Measurements from ENCODE around the gene PRSS57.

Gene PRSS57

DNA sequence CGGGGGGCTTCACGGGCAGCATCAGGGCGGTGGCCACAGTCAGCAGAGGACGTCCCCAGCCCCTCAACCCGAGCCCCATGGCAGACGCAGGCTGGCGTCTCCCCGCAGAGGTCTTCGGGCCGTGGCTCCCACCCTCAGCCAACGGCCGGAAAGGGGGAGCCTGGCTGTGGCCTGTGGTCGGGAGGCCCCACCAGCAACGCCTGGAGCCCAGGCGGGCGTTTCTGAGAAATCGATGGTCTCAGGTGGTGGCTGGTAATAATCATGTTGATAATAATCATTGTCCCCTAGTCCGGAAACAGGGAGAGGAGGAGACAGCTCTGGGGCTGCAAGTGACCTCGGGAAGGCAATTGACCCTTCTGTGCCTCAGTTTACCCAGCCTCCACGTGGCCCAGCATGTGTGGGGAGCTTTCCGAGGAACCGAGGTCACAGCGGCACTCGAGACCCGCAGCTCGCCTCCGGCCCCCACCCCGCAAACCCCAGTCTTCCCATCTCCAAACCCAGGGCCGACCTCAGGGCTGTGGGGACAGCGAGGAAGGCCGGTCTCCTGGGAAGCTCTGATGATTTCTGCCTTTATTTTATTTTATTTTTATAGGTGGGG lies at the start of gene PRSS57:
TSS of gene PRSS57 (minus strand) at position 101 of the 598 bp plus-strand sequence. CDS start at position 79, 22 bp downstream.
- TF ChIP-seq ZNF8 (CRISPR knock-in tag; IDR thresholded peaks at IDR 0.05) = no peak
- TF ChIP-seq CSDC2 (CRISPR knock-in tag; IDR thresholded peaks at IDR 0.05) = no peak
- TF ChIP-seq ZFP3 (CRISPR knock-in tag; IDR thresholded peaks at IDR 0.05) = no peak
- TF ChIP-seq TCF4 (CRISPR knock-in tag; IDR thresholded peaks at IDR 0.05; ENCODE audit: borderline replicate concordance) = no peak
- TF ChIP-seq GLIS3 (CRISPR knock-in tag; IDR thresholded peaks at IDR 0.05) = no peak
- no peak for TF ChIP-seq ZC3H10 (CRISPR knock-in tag; IDR thresholded peaks at IDR 0.05)
- no peak for TF ChIP-seq ZFP30 (CRISPR knock-in tag; IDR thresholded peaks at IDR 0.05)
- TF ChIP-seq TOX (CRISPR knock-in tag; IDR thresholded peaks at IDR 0.05; ENCODE audit: borderline replicate concordance) = no peak
- no peak for TF ChIP-seq OSR1 (CRISPR knock-in tag; IDR thresholded peaks at IDR 0.05)
- no peak for TF ChIP-seq SNAI2 (CRISPR knock-in tag; IDR thresholded peaks at IDR 0.05)
- TF ChIP-seq, protein P1, sequence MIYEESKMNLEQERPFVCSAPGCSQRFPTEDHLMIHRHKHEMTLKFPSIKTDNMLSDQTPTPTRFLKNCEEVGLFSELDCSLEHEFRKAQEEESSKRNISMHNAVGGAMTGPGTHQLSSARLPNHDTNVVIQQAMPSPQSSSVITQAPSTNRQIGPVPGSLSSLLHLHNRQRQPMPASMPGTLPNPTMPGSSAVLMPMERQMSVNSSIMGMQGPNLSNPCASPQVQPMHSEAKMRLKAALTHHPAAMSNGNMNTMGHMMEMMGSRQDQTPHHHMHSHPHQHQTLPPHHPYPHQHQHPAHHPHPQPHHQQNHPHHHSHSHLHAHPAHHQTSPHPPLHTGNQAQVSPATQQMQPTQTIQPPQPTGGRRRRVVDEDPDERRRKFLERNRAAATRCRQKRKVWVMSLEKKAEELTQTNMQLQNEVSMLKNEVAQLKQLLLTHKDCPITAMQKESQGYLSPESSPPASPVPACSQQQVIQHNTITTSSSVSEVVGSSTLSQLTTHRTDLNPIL (CRISPR knock-in tag; IDR thresholded peaks at IDR 0.05; ENCODE audit: low read depth) = no peak
- TF ChIP-seq ZNF565 (CRISPR knock-in tag; conservative IDR thresholded peaks at IDR 0.05; ENCODE audit: low read depth) = no peak
- no peak for TF ChIP-seq ISL1 (CRISPR knock-in tag; IDR thresholded peaks at IDR 0.05)
- TF ChIP-seq ESRRG (CRISPR knock-in tag; IDR thresholded peaks at IDR 0.05) = no peak
- no peak for TF ChIP-seq CSRNP3 (CRISPR knock-in tag; IDR thresholded peaks at IDR 0.05)
- TF ChIP-seq RARB (CRISPR knock-in tag; IDR thresholded peaks at IDR 0.05) = no peak
- no peak for TF ChIP-seq PATZ1 (CRISPR knock-in tag; IDR thresholded peaks at IDR 0.05; ENCODE audit: borderline replicate concordance)
- TF ChIP-seq ARNTL (CRISPR knock-in tag; IDR thresholded peaks at IDR 0.05; ENCODE audit: borderline replicate concordance, low read depth) = no peak
- no peak for ATAC-seq

DNA sequence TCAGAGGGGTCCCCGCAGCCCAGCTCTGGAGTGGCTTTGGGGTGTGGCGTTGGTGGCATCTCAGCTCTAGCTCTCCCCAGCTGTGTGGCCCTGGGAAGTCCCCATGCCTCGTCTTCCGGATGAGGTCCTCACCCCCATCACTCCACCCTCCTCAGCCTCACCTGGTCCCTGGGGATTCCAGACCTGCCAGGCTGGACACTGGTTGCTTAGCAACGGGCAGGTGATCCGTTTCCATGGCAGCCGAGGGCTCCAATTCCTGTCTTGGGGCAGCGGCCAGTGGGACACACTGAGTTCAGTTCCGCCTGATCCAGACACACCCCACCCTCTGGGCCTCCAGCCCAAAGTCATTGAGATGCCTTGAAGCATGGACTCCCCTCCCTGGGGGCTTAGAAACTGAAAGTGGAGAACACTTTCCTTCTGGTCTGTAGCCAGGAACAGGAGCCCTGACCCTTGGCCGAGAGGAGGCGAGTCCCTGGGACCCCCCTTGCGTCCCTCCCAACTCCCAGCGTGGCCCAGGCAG lies 48.0 kb upstream of the PRSS57 start:
- no peak for TF ChIP-seq ZFP30 (CRISPR knock-in tag; IDR thresholded peaks at IDR 0.05)
- TF ChIP-seq TSHZ2 (CRISPR knock-in tag; IDR thresholded peaks at IDR 0.05) = no peak
- no peak for TF ChIP-seq ARNTL (CRISPR knock-in tag; IDR thresholded peaks at IDR 0.05; ENCODE audit: borderline replicate concordance, low read depth)
- TF ChIP-seq PPARA (CRISPR knock-in tag; IDR thresholded peaks at IDR 0.05; ENCODE audit: borderline replicate concordance) = no peak
- TF ChIP-seq GLIS3 (CRISPR knock-in tag; IDR thresholded peaks at IDR 0.05) = no peak
- no peak for TF ChIP-seq ZNF8 (CRISPR knock-in tag; IDR thresholded peaks at IDR 0.05)
- no peak for TF ChIP-seq PATZ1 (CRISPR knock-in tag; IDR thresholded peaks at IDR 0.05; ENCODE audit: borderline replicate concordance)
- no peak for TF ChIP-seq RARB (CRISPR knock-in tag; IDR thresholded peaks at IDR 0.05)
- TF ChIP-seq CSRNP3 (CRISPR knock-in tag; IDR thresholded peaks at IDR 0.05) = no peak
- no peak for TF ChIP-seq TCF4 (CRISPR knock-in tag; IDR thresholded peaks at IDR 0.05; ENCODE audit: borderline replicate concordance)
- no peak for TF ChIP-seq ZNF70 (CRISPR knock-in tag; IDR thresholded peaks at IDR 0.05)
- no peak for TF ChIP-seq POU6F1 (CRISPR knock-in tag; IDR thresholded peaks at IDR 0.05; ENCODE audit: borderline replicate concordance, low read depth)
- no peak for TF ChIP-seq ESRRG (CRISPR knock-in tag; IDR thresholded peaks at IDR 0.05)
- TF ChIP-seq, protein P1 (CRISPR knock-in tag; IDR thresholded peaks at IDR 0.05; ENCODE audit: low read depth) = no peak
- TF ChIP-seq OSR1 (CRISPR knock-in tag; IDR thresholded peaks at IDR 0.05) = no peak
- TF ChIP-seq SNAI2 (CRISPR knock-in tag; IDR thresholded peaks at IDR 0.05) = no peak
- TF ChIP-seq TOX (CRISPR knock-in tag; IDR thresholded peaks at IDR 0.05; ENCODE audit: borderline replicate concordance) = no peak
- no peak for TF ChIP-seq BACH2 (CRISPR knock-in tag; IDR thresholded peaks at IDR 0.05; ENCODE audit: borderline replicate concordance)
- TF ChIP-seq ZFP3 (CRISPR knock-in tag; IDR thresholded peaks at IDR 0.05) = no peak
- no peak for ATAC-seq
